Breast epithelium (tissue), 4 donors: ENCODE measurements around the gene P2RX3. TPM values are rescaled to one million over a fixed set of nuclear protein-coding genes. Genes with fewer than 3 reads are reported as not detected.

ENCODE experiments used
- DNase-seq, 2 donors: peaks; one replicate each; pipeline ENCODE4 v3.0.0-alpha.2; 2019; ENCODE audit warnings: low spot score in 2 of 2
- H3K27ac ChIP-seq, 2 donors: fragments of 200-600 bp; sonication (generic) in 1 of 2; one replicate each; pipeline ENCODE4 v1.5.1; 2016 to 2019; ENCODE audit warnings: mild to moderate bottlenecking in 1 of 2
- H3K27me3 ChIP-seq, 2 donors: fragments of 200-600 bp; sonication (generic) in 1 of 2; one replicate each; pipeline versions ENCODE4 v1.5.1 to v1.6.0; 2017 to 2019; ENCODE audit warnings: control low read depth in 1 of 2, mild to moderate bottlenecking in 1 of 2
- H3K36me3 ChIP-seq: fragments of 200-600 bp; one replicate; pipeline ENCODE4 v1.5.1; 2019
- H3K4me1 ChIP-seq, 2 donors: fragments of 200-600 bp; sonication (generic); one replicate each; pipeline ENCODE4 v1.5.1; 2016 to 2019; ENCODE audit warnings: control low read depth in 1 of 2
- H3K4me3 ChIP-seq, 3 donors: fragments of 200-600 bp; sonication (generic); 1 replicate in 2 of 3; 2 replicates in 1 of 3; pipeline ENCODE4 v1.5.1; 2016 to 2019; ENCODE audit warnings: mild to moderate bottlenecking in 3 of 3, moderate library complexity in 2 of 3
- H3K9me3 ChIP-seq, 2 donors: fragments of 200-600 bp; sonication (generic) in 1 of 2; one replicate each; pipeline ENCODE4 v1.5.1; 2016 to 2019; ENCODE audit warnings: control low read depth in 1 of 2
- POLR2A ChIP-seq: fragments of 450-650 bp; IDR thresholded peaks from one replicate; pipeline ENCODE4 v1.6.1; 2016; ENCODE audit warnings: antibody characterized with exemption, mild to moderate bottlenecking, moderate library complexity
- POLR2AphosphoS5 ChIP-seq, 3 donors: sonication (generic); formaldehyde crosslinking; IDR thresholded peaks; one replicate each; pipeline ENCODE4 v1.6.1; 2017; ENCODE audit warnings: antibody characterized with exemption in 3 of 3
- intact Hi-C: fragments of 100-400 bp; cut with DNase I; formaldehyde crosslinking; loops from one replicate; pipeline ENCODE4 v1.15.1; 2023; ENCODE audit warnings: low total_unique reads
- total RNA-seq, 3 donors: library from RNA; depleted of rRNA; stranded (reverse); fragments of >200 nt; gene quantifications; one replicate each; pipeline ENCODE4 v1.1.0, GENCODE V29; 2016
- TF ChIP-seq, protein P1 (sequence below), 3 donors: fragments of 450-650 bp; IDR thresholded peaks; one replicate each; pipeline ENCODE4 v1.5.1; 2016 to 2017; ENCODE audit warnings: antibody characterized with exemption in 3 of 3, mild to moderate bottlenecking in 3 of 3, moderate library complexity in 3 of 3

The P2RX3 gene
- total RNA-seq, 3 donors from 2014 or later, result not detected

DNA sequence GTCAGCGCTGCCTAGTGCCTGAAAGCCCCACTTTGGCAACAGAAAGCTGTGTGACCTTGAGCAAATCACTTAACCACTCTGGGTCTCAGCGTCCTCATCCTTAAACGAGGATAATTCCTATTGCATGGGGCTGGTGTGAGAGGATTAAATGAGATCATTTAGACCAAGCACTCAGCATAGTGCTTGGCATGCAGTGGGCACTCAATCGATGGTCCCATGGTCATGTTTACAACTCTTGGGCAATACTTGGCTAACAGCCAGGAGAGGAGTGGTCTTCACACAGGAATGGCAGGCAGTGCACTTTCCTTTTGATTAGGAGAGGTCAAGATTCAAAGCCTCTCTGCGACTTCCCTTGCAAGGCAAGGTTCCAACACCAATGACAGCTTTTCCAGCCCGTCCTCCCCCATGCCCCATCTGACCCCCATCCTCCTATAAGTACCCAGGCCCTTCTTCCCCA is 27.5 kb upstream of the P2RX3 start:
- H3K36me3 ChIP-seq, result no peaks in the 10 kb centered on the region
- peaks cover 26 to 46% of the 10 kb centered on the region in 2 donors for H3K4me1 ChIP-seq
- intact Hi-C loops, result no loop called here
- no peaks in the 10 kb centered on the region for H3K27me3 ChIP-seq
- H3K9me3 ChIP-seq, result no peaks in the 10 kb centered on the region
- DNase-seq, result no peak
- TF ChIP-seq, protein P1, sequence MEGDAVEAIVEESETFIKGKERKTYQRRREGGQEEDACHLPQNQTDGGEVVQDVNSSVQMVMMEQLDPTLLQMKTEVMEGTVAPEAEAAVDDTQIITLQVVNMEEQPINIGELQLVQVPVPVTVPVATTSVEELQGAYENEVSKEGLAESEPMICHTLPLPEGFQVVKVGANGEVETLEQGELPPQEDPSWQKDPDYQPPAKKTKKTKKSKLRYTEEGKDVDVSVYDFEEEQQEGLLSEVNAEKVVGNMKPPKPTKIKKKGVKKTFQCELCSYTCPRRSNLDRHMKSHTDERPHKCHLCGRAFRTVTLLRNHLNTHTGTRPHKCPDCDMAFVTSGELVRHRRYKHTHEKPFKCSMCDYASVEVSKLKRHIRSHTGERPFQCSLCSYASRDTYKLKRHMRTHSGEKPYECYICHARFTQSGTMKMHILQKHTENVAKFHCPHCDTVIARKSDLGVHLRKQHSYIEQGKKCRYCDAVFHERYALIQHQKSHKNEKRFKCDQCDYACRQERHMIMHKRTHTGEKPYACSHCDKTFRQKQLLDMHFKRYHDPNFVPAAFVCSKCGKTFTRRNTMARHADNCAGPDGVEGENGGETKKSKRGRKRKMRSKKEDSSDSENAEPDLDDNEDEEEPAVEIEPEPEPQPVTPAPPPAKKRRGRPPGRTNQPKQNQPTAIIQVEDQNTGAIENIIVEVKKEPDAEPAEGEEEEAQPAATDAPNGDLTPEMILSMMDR (IDR thresholded peaks at IDR 0.05), result no peak
- no peak for TF ChIP-seq POLR2A
- peak in 1 of 3 donors; percentile 20 for TF ChIP-seq POLR2AphosphoS5 (IDR thresholded peaks at IDR 0.05)
- peak overlapping the region; percentile 49 to 71 (median 49) for H3K4me3 ChIP-seq
- H3K27ac ChIP-seq, result peak overlapping the region; percentile 86 to 92

DNA sequence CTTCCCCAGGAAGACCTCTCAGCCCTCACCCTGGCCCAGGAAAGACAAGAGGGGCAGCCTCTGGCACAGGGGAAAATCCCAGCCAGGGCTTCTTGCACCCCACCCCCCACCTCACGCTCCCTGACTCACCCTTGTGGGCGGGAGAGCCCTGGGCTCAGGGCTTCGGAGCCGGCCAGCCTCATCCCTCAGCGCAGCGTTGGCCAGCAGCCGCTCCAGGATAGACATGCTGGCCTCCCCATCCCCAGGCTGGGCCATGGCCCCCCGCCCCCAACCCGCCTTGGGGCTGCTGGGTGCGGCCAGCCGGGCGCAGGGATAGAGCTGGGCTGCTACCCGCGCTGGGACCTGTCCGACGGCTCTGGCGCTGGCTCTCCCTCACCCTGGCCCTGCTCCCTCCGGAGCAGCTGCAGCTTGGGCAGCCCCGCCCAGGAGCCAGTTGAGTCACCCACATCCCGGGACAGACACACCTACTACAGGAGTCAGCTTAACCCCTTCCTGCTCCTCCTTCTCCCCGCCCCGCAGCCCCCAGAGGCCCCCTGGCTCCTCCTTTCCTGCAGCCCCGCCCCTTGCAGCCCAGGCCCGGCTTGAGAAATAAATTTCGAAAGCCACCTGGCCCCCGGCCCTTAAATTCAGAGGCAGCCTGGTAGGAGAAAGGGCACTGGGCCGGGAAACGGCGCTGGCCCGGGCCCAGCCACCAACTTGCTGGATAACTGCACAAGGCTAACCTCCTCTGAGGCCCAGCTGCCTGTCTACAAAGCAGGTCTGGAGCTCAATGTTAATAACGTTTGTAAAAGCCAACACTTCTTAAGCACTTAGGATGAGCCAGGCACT is 26.8 kb upstream of the P2RX3 start:
- H3K27me3 ChIP-seq, result no peaks in the 10 kb centered on the region
- DNase-seq, result peak; percentile 93 to 96
- H3K4me1 ChIP-seq, result peaks cover 30 to 40% of the 10 kb centered on the region in 2 donors
- H3K36me3 ChIP-seq, result no peaks in the 10 kb centered on the region
- peak overlapping the region; percentile 86 to 92 for H3K27ac ChIP-seq
- H3K9me3 ChIP-seq, result no peaks in the 10 kb centered on the region
- intact Hi-C loops, result no loop called here
- TF ChIP-seq, protein P1 (IDR thresholded peaks at IDR 0.05), result no peak
- TF ChIP-seq POLR2A (no peak), POLR2AphosphoS5 (IDR thresholded peaks at IDR 0.05) (peak in 2 of 3 donors; percentile 49 to 75)
- H3K4me3 ChIP-seq, result peak overlapping the region; percentile 49 to 71 (median 49)

DNA sequence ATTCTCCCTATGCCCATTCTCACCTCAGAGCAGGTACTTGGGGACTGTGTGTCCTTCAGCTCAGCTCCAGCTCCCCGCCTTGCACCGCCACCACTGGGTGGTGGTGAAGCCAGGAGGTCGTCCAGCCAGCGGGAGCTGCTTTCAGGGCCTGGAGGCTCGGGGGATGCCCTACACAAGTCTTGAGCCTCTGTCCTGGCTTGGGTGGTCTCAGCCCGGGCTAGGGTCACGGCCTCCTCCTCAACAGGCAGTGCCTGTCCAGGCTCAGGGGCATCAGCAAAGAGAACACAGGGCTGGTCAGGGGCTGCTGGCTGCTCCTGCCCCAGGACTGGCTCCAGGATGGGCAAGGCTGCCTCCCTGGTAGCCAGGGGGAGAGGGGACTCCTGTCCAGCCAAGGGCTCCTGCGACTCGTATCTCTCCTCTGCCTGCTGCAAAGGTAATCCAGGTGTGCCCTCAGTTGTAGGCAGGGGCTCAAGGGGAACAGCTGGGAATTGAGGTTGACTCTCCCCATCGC is 25.6 kb upstream of the P2RX3 start:
- no peak for DNase-seq

DNA sequence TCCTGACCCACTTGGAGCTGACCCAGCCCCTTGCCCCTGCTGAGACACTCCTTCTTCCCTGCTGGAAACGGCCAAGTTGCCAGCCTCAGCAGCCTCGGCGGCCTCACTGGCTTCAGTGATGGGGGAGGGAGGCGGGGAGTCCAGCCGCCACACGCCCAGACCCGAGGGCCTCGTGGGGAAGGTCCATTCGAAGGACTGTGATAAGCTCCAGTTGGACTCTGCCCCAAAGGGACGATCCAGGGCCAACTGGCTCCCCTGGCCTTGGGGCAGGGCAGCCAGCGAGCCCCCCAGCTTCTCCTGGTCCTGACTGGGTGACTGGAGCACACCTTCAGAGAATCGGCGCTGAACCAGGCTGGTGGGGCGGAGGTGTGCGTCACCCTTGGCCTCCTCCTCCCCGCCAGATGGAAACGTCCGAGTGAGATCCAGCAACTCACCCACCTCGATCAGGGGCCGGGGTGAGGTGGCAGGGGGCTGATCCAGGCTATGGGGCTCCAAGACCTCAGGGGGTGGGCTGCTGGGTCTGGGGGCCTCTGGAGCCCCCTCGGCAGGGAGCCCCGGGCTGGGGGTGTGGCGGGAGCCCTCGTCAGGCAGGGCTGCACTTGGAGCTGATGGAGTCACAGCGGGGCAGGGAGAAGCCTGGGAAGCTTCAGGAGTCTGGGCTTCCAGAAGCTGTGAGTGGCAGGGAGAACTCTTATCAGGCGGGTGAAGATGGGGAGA is 24.9 kb upstream of the P2RX3 start:
- TF ChIP-seq, protein P1 (IDR thresholded peaks at IDR 0.05), result no peak
- TF ChIP-seq POLR2AphosphoS5 (IDR thresholded peaks at IDR 0.05), result no peak
- no peak for TF ChIP-seq POLR2A
- intact Hi-C loops, result no loop called here
- no peak for DNase-seq

More for the DNA sequence above, 25.6 kb upstream of the P2RX3 start:
- Histone ChIP-seq H3K27me3 (no peaks in the 10 kb centered on the region), H3K27ac (peak overlapping the region; percentile 86 to 92), H3K9me3 (no peaks in the 10 kb centered on the region), H3K4me3 (peak overlapping the region in 1 of 3 donors; percentile 6), H3K36me3 (no peaks in the 10 kb centered on the region), H3K4me1 (peaks cover 34 to 35% of the 10 kb centered on the region in 2 donors)
- TF ChIP-seq POLR2AphosphoS5 (IDR thresholded peaks at IDR 0.05) (no peak), POLR2A (no peak)
- TF ChIP-seq, protein P1 (IDR thresholded peaks at IDR 0.05), result no peak
- intact Hi-C loops, result no loop called here

More for the DNA sequence above, 24.9 kb upstream of the P2RX3 start:
- Histone ChIP-seq H3K27me3 (no peaks in the 10 kb centered on the region), H3K4me1 (peaks cover 34 to 41% of the 10 kb centered on the region in 2 donors), H3K36me3 (no peaks in the 10 kb centered on the region), H3K9me3 (no peaks in the 10 kb centered on the region), H3K27ac (peak overlapping the region; percentile 86 to 92), H3K4me3 (peak overlapping the region in 1 of 3 donors; percentile 6)
